ENCODE data around the gene EME1.
"Not testable (repeated sequence)": the region's sequence is repeated elsewhere in the genome, so short reads cannot be mapped to it uniquely, and the experiment has no call there.

GRCh38 chr17:50419577-50419976 is 46.5 kb downstream of the EME1 start:
- not testable (repeated sequence) for TF ChIP-seq USF2 (IDR thresholded peaks at IDR 0.05; ENCODE audit: low read depth, low read length); CTCF (conservative IDR thresholded peaks at IDR 0.05; ENCODE audit: low read depth, low read length); BHLHE40 (IDR thresholded peaks at IDR 0.05; ENCODE audit: low read depth, low read length); POLR2A (IDR thresholded peaks at IDR 0.05; ENCODE audit: low read depth, low read length); MAFK (IDR thresholded peaks at IDR 0.05; ENCODE audit: low read depth, low read length)
